ENCODE data around the gene MDFI.

DNA sequence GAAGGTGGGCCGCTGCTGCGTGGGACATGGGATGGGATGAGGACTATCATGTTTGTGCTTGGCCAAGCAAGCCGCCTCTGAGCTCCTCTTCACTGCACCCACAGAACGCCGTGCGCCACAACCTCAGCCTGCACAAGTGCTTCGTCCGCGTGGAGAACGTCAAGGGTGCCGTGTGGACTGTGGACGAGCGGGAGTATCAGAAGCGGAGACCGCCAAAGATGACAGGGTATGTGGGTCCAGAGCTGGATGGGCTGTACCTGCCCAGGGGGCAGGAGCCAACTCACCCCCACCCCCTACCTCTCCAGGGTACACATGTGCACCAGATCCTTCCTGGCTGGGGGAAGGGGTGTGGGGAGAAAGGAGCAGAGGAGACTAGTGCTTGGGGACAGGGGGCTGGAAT lies 43.5 kb upstream of the MDFI start:
- TF ChIP-seq, protein P1, sequence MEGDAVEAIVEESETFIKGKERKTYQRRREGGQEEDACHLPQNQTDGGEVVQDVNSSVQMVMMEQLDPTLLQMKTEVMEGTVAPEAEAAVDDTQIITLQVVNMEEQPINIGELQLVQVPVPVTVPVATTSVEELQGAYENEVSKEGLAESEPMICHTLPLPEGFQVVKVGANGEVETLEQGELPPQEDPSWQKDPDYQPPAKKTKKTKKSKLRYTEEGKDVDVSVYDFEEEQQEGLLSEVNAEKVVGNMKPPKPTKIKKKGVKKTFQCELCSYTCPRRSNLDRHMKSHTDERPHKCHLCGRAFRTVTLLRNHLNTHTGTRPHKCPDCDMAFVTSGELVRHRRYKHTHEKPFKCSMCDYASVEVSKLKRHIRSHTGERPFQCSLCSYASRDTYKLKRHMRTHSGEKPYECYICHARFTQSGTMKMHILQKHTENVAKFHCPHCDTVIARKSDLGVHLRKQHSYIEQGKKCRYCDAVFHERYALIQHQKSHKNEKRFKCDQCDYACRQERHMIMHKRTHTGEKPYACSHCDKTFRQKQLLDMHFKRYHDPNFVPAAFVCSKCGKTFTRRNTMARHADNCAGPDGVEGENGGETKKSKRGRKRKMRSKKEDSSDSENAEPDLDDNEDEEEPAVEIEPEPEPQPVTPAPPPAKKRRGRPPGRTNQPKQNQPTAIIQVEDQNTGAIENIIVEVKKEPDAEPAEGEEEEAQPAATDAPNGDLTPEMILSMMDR (IDR thresholded peaks at IDR 0.05), result no peak
- TF ChIP-seq POLR2A (IDR thresholded peaks at IDR 0.05), result no peak
